Thoracic aorta (tissue), 2 donors: Measurements from ENCODE around the gene TAS1R3. TPM values are rescaled to one million over a fixed set of nuclear protein-coding genes. Genes with fewer than 3 reads are reported as not detected.

Experiments used
- ATAC-seq: fragments of 150-250 bp; one replicate; pipeline ENCODE4 v1.8.0; 2017; ENCODE audit warnings: low read depth; ENCODE audit not compliant: insufficient number of reproducible peaks, low FRiP score
- DNase-seq: peaks from one replicate; pipeline ENCODE4 v3.0.0-alpha.2; 2020; ENCODE audit warnings: low spot score
- H3K27ac ChIP-seq, 2 donors: fragments of 200-600 bp; sonication (generic); 1 replicate in 1 of 2; 2 replicates in 1 of 2; pipeline ENCODE4 v1.5.1; 2016; ENCODE audit warnings: mild to moderate bottlenecking in 2 of 2, moderate library complexity in 2 of 2
- H3K27me3 ChIP-seq: fragments of 200-600 bp; sonication (generic); replicated peaks from 2 replicates; pipeline ENCODE4 v1.6.0; 2016; ENCODE audit warnings: mild to moderate bottlenecking; ENCODE audit not compliant: insufficient read depth
- H3K36me3 ChIP-seq: fragments of 200-600 bp; sonication (generic); one replicate; pipeline ENCODE4 v1.5.1; 2016
- H3K4me1 ChIP-seq, 2 donors: fragments of 200-600 bp; sonication (generic); 1 replicate in 1 of 2; 2 replicates in 1 of 2; pipeline versions ENCODE4 v1.5.1 to v1.6.0; 2016; ENCODE audit warnings: low read depth in 2 of 2, mild to moderate bottlenecking in 1 of 2; ENCODE audit not compliant: control insufficient read depth in 1 of 2
- H3K4me3 ChIP-seq: fragments of 200-600 bp; sonication (generic); 2 replicates; pipeline ENCODE4 v1.5.1; 2016; ENCODE audit warnings: mild to moderate bottlenecking
- H3K9me3 ChIP-seq: fragments of 200-600 bp; sonication (generic); 2 replicates; pipeline ENCODE4 v1.5.1; 2016
- CTCF ChIP-seq: fragments of 200-600 bp; sonication (generic); IDR thresholded peaks from one replicate; pipeline ENCODE4 v1.5.1; 2019; ENCODE audit warnings: antibody characterized with exemption
- total RNA-seq, 2 donors: library from RNA; depleted of rRNA; stranded (reverse); fragments of >200 nt; gene quantifications; one replicate each; pipeline versions ENCODE4 v1.1.0 to v1.2.3, GENCODE V29; 2016

TAS1R3 gene
- total RNA-seq, 2 donors from 2014 or later, result 0.14 TPM; not detected in 1

DNA sequence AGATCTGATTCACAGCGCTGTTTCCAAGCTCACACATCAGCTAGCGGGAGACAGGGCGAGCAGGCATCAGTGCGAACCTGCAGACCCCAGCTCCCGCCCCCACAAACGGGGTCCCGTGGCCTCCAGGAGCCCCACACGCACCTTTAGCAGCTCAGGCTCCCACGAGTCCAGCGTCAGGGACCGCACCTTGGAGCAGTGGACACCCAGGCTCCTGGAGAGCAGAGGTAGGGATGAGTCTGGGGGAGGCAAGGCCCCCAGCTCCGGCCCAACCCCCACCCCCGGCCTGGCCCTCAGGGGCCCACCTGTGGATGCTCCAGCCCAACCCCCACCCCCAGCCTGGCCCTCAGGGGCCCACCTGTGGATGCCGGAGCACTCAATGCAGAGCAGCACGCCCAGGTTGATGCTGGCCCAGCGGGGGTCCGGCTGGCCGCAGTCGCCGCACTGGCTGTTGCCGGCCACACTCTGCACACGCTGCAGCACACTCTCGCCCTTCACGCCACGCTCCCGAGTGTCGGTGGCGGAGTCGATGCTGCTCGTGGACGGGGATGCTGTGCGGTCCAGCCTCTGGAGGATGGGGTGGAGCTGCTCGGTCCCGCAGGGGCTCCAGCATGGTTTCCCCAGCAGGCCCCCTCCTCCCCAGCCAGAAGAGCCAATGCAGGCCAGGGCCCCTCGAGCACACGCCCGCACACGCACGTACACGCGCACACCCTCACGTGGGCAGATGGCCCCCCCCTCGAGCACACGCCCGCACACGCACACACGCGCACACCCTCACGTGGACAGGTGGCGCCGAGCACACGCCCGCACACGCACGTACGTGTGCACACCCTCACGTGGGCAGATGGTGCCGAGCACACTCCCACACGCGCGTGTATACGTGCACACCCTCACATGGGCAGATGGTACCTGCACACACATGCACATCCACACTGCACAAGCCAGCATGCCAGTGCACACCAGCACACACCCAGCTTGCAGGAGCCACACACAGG is 34.7 kb upstream of the TAS1R3 start:
- Histone ChIP-seq H3K27ac (no peak overlapping the region), H3K4me1 (peaks cover 0 to 4% of the 10 kb centered on the region in 2 donors), H3K4me3 (no peak overlapping the region), H3K36me3 (no peaks in the 10 kb centered on the region), H3K9me3 (no peaks in the 10 kb centered on the region), H3K27me3 (no peaks in the 10 kb centered on the region)
- ATAC-seq, result no peak
- DNase-seq, result no peak
- TF ChIP-seq CTCF, result no peak

DNA sequence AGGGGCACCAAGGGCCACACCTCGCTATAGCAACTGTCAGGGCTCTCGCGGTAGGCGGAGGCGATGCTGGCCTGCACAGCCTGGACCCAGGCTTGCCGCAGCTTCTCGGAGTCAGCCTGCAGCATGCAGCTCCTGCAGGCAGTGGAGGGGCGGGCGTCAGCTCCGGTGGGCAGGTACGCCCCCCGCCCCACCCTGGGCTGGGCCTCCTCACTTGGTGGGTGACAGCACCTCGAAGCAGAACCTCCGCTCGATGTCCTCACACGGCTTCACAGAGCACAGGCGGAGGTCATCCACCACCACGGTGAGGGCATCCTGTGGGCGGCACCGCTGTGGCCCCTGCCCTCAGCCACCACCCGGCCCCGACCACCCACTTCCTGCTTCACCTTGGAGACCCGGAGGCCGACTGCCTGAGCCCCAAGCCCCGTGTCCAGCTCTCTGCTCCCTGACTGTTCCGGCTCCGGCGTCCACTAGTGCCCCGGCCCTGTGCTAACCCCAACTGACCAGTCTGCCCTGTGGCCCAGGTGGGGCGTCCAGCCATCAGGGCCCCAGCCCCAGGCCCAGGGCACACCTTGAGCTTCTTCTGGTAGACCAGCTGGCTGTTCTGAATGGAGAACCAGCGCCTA is 33.2 kb upstream of the TAS1R3 start:
- H3K4me1 ChIP-seq, result no peaks in the 10 kb centered on the region
- H3K4me3 ChIP-seq, result no peak overlapping the region
- DNase-seq (no peak), ATAC-seq (no peak)
- H3K27ac ChIP-seq, result no peak overlapping the region
- no peaks in the 10 kb centered on the region for H3K36me3 ChIP-seq
- no peak for TF ChIP-seq CTCF
- no peaks in the 10 kb centered on the region for H3K9me3 ChIP-seq
- H3K27me3 ChIP-seq, result no peaks in the 10 kb centered on the region

- DNase-seq (no peak), ATAC-seq (no peak)
- H3K27me3 ChIP-seq, result no peaks in the 10 kb centered on the region
- H3K36me3 ChIP-seq, result no peaks in the 10 kb centered on the region
- no peaks in the 10 kb centered on the region for H3K4me1 ChIP-seq
- no peak overlapping the region for H3K27ac ChIP-seq
- no peak overlapping the region for H3K4me3 ChIP-seq
- no peaks in the 10 kb centered on the region for H3K9me3 ChIP-seq
- TF ChIP-seq CTCF, result no peak
Measured at GRCh38 chr1:1298861-1299685, 32.0 kb upstream of the TAS1R3 start.

- Histone ChIP-seq H3K4me3 (no peak overlapping the region), H3K4me1 (peaks cover 5 to 7% of the 10 kb centered on the region in 2 donors), H3K9me3 (no peaks in the 10 kb centered on the region), H3K36me3 (no peaks in the 10 kb centered on the region), H3K27me3 (no peaks in the 10 kb centered on the region), H3K27ac (no peak overlapping the region)
- no peak for ATAC-seq
- no peak for DNase-seq
- no peak for TF ChIP-seq CTCF
Measured at GRCh38 chr1:1299686-1300351, 31.3 kb upstream of the TAS1R3 start.
